SKM-1 treated with dmso at 0.1 percent for 144 hours (cell line): ENCODE measurements around the gene BTBD1.

Experiments used
- DNase-seq: peaks from one replicate; lab custom pipeline; 2025; ENCODE audit not compliant: unreplicated experiment; lab: John Stamatoyannopoulos, UW

The BTBD1 gene

GRCh38 chr15:83066734-83067637, at the start of gene BTBD1:
Gene BTBD1 (minus strand): TSS chr15:83067252. CDS start chr15:83067151, 101 bp downstream.
- DNase-seq, result peak; percentile 89

GRCh38 chr15:83115831-83116565, 48.9 kb upstream of the BTBD1 start:
- DNase-seq, result no peak

- no peak for DNase-seq
Measured at GRCh38 chr15:83115410-83115809, 48.4 kb upstream of the BTBD1 start.

GRCh38 chr15:83114856-83115255, 47.8 kb upstream of the BTBD1 start:
- DNase-seq, result no peak

GRCh38 chr15:83113881-83114674, 47.0 kb upstream of the BTBD1 start:
- no peak for DNase-seq

- no peak for DNase-seq
Measured at GRCh38 chr15:83112956-83113299, 45.9 kb upstream of the BTBD1 start.

- DNase-seq, result no peak
Measured at GRCh38 chr15:83112233-83112955, 45.3 kb upstream of the BTBD1 start.

GRCh38 chr15:83111149-83111548, 44.1 kb upstream of the BTBD1 start:
- no peak for DNase-seq

- DNase-seq, result no peak
Measured at GRCh38 chr15:83110381-83110780, 43.3 kb upstream of the BTBD1 start.

GRCh38 chr15:83109532-83109931, 42.5 kb upstream of the BTBD1 start:
- no peak for DNase-seq

- peak; percentile 99 for DNase-seq
Measured at GRCh38 chr15:83108266-83109219, 41.5 kb upstream of the BTBD1 start.

- DNase-seq, result no peak
Measured at GRCh38 chr15:83107841-83108181, 40.8 kb upstream of the BTBD1 start.

GRCh38 chr15:83106994-83107840, 40.2 kb upstream of the BTBD1 start, which contains the start of gene TM6SF1:
Gene TM6SF1 (plus strand): TSS chr15:83107645. CDS start chr15:83107681, 36 bp downstream.
- DNase-seq, result no peak

GRCh38 chr15:83105440-83105839, 38.4 kb upstream of the BTBD1 start:
- DNase-seq, result no peak

- no peak for DNase-seq
Measured at GRCh38 chr15:83104141-83104540, 37.1 kb upstream of the BTBD1 start.

GRCh38 chr15:83102346-83102745, 35.3 kb upstream of the BTBD1 start:
- no peak for DNase-seq

- DNase-seq, result no peak
Measured at GRCh38 chr15:83100097-83100646, 33.1 kb upstream of the BTBD1 start.

- no peak for DNase-seq
Measured at GRCh38 chr15:83099290-83099689, 32.2 kb upstream of the BTBD1 start.
